ENCODE results near the gene RND3. TPM values are rescaled to one million over a fixed set of nuclear protein-coding genes. Genes with fewer than 3 reads are reported as not detected.

The RND3 gene
- total and polyA plus RNA-seq, 7 donors: 8.8 to 55.3 (median 11.7) TPM

DNA sequence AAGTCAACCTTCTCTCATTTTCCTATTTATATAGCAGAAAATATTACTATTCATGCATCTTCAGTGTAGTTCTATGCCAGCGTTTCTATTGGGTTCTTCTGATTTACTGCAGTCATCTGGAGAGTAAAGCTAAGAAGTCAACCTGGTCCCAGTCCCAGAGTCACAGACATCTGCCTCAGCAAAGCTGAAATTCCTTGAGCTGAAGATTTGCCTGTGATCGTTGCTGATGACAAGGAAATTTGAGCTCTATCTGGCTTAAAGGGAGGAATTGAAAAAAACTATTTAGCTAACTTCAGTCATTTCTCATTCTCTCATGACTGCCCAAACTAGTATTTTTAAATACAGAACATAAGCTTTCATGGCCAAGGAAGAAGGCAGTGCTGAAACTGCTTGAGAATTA, 45.7 kb downstream of the RND3 start:
- Histone ChIP-seq H3K27me3 (ENCODE audit: insufficient read depth in 3 of 3, low read length in 2 of 3) (no peaks in the 10 kb centered on the region), H3K4me3 (no peak overlapping the region), H3K9me3 (no peaks in the 10 kb centered on the region), H3K4me1 (no peaks in the 10 kb centered on the region), H3K36me3 (ENCODE audit: insufficient read depth in 1 of 2, low read depth in 1 of 2) (no peaks in the 10 kb centered on the region), H3K27ac (no peak overlapping the region)
- ATAC-seq (no peak), DNase-seq (no peak)
- WGBS, 3 donors: 15 to 22% (median 21%) methylated on average over 2 of the region's 2 CpGs
- TF ChIP-seq, protein P1, sequence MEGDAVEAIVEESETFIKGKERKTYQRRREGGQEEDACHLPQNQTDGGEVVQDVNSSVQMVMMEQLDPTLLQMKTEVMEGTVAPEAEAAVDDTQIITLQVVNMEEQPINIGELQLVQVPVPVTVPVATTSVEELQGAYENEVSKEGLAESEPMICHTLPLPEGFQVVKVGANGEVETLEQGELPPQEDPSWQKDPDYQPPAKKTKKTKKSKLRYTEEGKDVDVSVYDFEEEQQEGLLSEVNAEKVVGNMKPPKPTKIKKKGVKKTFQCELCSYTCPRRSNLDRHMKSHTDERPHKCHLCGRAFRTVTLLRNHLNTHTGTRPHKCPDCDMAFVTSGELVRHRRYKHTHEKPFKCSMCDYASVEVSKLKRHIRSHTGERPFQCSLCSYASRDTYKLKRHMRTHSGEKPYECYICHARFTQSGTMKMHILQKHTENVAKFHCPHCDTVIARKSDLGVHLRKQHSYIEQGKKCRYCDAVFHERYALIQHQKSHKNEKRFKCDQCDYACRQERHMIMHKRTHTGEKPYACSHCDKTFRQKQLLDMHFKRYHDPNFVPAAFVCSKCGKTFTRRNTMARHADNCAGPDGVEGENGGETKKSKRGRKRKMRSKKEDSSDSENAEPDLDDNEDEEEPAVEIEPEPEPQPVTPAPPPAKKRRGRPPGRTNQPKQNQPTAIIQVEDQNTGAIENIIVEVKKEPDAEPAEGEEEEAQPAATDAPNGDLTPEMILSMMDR (IDR thresholded peaks at IDR 0.05): no peak
- intact Hi-C loops (cut with DNase I): no loop called here

DNA sequence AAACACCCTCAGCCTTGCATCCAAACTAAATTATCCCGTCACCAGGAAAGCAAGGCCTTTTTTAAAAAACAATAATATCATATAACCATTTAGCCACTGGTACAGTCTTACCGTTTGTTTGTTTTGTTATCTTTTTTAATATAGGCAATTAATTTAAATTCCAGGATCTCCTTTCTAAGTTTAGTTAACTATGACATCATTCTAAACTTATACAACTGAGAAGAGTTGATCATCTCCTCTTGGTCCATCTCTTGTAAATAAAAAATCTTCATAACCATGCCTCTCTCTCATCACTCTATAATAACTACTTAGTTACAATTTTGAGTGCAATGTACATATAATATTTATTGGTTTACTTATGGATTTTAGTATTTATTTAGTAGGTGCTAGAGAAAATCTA, 46.2 kb downstream of the RND3 start:
- no peak for ATAC-seq

DNA sequence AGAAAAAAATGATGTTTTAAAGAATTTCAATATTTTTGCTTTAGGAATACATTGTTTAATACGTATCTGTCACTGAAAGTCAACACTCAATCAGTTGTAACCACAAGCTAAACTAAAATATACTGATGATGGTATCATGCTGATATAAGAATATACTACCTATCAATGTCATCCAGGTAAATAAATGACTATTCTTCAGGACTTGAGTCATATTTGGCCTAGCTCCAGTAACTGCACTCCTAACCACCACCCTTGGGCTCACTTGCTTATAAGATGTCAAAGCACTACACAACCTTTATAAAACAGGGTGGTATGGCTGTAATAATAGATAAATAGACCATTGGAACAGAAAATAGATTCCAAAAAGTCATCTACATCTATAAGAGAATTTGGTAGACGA, 48.8 kb downstream of the RND3 start:
- no peak overlapping the region for H3K4me3 ChIP-seq
- no peaks in the 10 kb centered on the region for H3K36me3 ChIP-seq (ENCODE audit: insufficient read depth in 1 of 2, low read depth in 1 of 2)
- TF ChIP-seq, protein P1 (IDR thresholded peaks at IDR 0.05): no peak
- ATAC-seq (no peak), DNase-seq (no peak)
- H3K27me3 ChIP-seq (ENCODE audit: insufficient read depth in 3 of 3, low read length in 2 of 3): no peaks in the 10 kb centered on the region
- 95 to 99% (median 97%) methylated on average over 2 of the region's 2 CpGs for WGBS, 3 donors
- intact Hi-C loops (cut with DNase I): no loop called here
- no peaks in the 10 kb centered on the region for H3K4me1 ChIP-seq
- H3K9me3 ChIP-seq: no peaks in the 10 kb centered on the region
- H3K27ac ChIP-seq: no peak overlapping the region

More for the DNA sequence above, 46.2 kb downstream of the RND3 start:
- no peak for DNase-seq
- no peak overlapping the region for H3K4me3 ChIP-seq
- H3K27me3 ChIP-seq (ENCODE audit: insufficient read depth in 3 of 3, low read length in 2 of 3): no peaks in the 10 kb centered on the region
- no peak overlapping the region for H3K27ac ChIP-seq
- H3K36me3 ChIP-seq (ENCODE audit: insufficient read depth in 1 of 2, low read depth in 1 of 2): no peaks in the 10 kb centered on the region
- no peaks in the 10 kb centered on the region for H3K9me3 ChIP-seq
- TF ChIP-seq, protein P1 (IDR thresholded peaks at IDR 0.05): no peak
- intact Hi-C loops (cut with DNase I): no loop called here
- WGBS, 3 donors: 39 to 43% (median 42%) methylated on average over 2 of the region's 2 CpGs
- H3K4me1 ChIP-seq: no peaks in the 10 kb centered on the region

DNA sequence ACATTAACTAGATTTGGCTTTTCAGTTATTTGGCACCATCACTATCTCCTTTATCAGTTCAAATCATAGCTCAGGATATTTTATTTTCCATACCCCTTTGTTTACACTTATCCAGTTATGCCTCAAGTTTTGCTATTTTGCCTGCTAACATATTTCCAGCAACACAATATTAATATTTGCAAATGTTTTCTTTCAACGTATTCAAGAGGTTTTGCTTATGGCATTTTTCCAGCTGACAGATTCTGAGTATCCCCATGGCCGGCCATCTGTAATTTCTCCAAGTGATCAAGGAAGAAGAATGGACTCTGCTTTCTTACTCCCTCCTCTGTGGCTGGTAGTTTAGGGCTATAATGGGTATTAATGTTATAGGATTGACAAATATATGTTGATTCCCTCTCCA, 49.4 kb downstream of the RND3 start:
- intact Hi-C loops (cut with DNase I): no loop called here
- Histone ChIP-seq H3K36me3 (ENCODE audit: insufficient read depth in 1 of 2, low read depth in 1 of 2) (no peaks in the 10 kb centered on the region), H3K9me3 (no peaks in the 10 kb centered on the region), H3K4me3 (no peak overlapping the region), H3K4me1 (no peaks in the 10 kb centered on the region), H3K27me3 (ENCODE audit: insufficient read depth in 3 of 3, low read length in 2 of 3) (no peaks in the 10 kb centered on the region), H3K27ac (no peak overlapping the region)
- DNase-seq (no peak), ATAC-seq (no peak)
- TF ChIP-seq, protein P1 (IDR thresholded peaks at IDR 0.05): no peak
- WGBS, 3 donors: 74 to 82% (median 80%) methylated on average over 2 of the region's 2 CpGs

DNA sequence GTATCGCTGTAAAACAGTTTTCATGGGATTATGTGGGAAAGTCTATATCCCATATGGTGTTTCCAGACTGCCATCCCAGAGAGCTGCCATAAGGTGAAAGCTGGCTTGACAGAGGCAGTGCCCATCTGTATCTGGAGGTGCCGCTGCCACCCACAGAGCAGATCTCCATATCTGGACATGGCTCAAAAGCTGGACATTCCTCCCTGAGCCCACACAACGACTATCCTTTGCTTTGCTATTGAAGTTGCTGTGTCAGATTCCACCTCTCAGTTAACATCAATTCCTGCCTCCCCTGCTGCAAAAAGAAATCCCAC, 55.2 kb downstream of the RND3 start:
- ATAC-seq (no peak), DNase-seq (no peak)
- no peaks in the 10 kb centered on the region for H3K36me3 ChIP-seq (ENCODE audit: insufficient read depth in 1 of 2, low read depth in 1 of 2)
- TF ChIP-seq, protein P1 (IDR thresholded peaks at IDR 0.05): no peak
- H3K9me3 ChIP-seq: no peaks in the 10 kb centered on the region
- WGBS, 3 donors: 63 to 73% (median 65%) methylated on average over 3 of the region's 3 CpGs
- no peaks in the 10 kb centered on the region for H3K27me3 ChIP-seq (ENCODE audit: insufficient read depth in 3 of 3, low read length in 2 of 3)
- H3K4me1 ChIP-seq: no peaks in the 10 kb centered on the region
- H3K27ac ChIP-seq: no peak overlapping the region
- no peak overlapping the region for H3K4me3 ChIP-seq
- intact Hi-C loops (cut with DNase I): no loop called here
